ENCODE measurements around the gene ST8SIA6.

- TF ChIP-seq REST (IDR thresholded peaks at IDR 0.05; ENCODE audit: low read depth) (no peak), CEBPB (IDR thresholded peaks at IDR 0.05) (no peak), CREB1 (IDR thresholded peaks at IDR 0.05; ENCODE audit: low read depth) (no peak), FOXM1 (IDR thresholded peaks at IDR 0.05; ENCODE audit: borderline replicate concordance, low read depth) (no peak), RAD21 (IDR thresholded peaks at IDR 0.05; ENCODE audit: low read depth) (no peak), TAF1 (IDR thresholded peaks at IDR 0.05; ENCODE audit: low read depth) (no peak), TCF12 (IDR thresholded peaks at IDR 0.05; ENCODE audit: low read depth) (no peak)
- TF ChIP-seq, protein P1, sequence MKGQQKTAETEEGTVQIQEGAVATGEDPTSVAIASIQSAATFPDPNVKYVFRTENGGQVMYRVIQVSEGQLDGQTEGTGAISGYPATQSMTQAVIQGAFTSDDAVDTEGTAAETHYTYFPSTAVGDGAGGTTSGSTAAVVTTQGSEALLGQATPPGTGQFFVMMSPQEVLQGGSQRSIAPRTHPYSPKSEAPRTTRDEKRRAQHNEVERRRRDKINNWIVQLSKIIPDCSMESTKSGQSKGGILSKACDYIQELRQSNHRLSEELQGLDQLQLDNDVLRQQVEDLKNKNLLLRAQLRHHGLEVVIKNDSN (IDR thresholded peaks at IDR 0.05) = no peak
- TF ChIP-seq, protein P2, sequence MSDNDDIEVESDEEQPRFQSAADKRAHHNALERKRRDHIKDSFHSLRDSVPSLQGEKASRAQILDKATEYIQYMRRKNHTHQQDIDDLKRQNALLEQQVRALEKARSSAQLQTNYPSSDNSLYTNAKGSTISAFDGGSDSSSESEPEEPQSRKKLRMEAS (IDR thresholded peaks at IDR 0.05) = no peak
Measured at GRCh38 chr10:17365402-17365801, 89.0 kb downstream of the ST8SIA6 start.
